GM19467 (cell line): ENCODE measurements around the gene RSPRY1.
"Not testable (repeated sequence)": the region's sequence is repeated elsewhere in the genome, so short reads cannot be mapped to it uniquely, and the experiment has no call there.

Experiments
- ATAC-seq: cut with Tn5 transposase; IDR thresholded peaks from one replicate; pipeline ENCODE4 v1.9.1; 2021; ENCODE audit warnings: mild to moderate bottlenecking, moderate library complexity; ENCODE audit not compliant: unreplicated experiment

The RSPRY1 gene

DNA sequence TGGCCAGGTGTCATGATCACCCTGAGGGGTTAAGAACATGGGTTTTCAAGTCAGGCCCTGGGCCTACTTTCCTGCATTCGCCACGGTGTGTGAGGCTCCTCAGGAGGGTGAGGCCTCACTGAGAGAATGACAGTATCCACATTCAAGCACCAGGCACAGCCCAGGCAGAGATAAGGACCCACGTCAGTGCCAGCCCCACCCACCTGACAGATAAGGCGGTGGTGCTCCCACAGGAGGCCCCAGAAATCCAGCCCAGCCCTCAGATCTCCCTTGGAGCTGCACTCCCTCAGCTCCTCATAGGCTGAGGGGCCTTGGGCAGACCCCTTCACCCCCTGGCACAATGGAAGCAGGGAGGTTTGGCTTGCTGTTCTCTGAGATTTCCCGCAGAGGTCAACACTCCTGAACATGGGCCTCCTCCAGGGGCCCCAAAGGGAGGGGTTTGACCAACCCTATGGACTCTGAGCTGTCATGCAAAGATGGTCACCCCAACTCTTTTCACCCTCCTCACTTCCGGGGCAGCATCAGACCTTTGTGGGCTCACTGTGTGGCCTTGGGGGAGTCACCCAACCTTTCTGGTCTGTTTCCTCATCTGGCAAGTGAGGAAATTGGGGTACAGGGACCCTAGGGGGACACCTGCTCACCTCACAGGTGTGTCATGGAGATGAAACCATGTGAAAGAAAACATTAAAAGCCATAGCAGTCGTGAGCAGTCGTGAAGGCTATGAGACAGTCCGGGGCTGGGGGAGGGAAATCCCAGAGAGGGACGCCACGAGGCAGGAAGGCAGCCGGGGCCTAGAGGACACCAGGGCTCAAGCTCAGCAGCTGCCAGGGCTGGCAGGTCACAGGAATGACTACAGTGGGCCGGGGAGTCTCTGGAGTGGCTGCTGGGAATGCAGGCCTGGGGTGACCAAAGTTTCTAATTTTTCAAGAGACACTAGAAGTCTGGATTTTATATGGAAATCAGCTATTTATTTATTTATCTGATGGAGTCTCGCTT is 83.0 kb downstream of the RSPRY1 start:
- ATAC-seq, result no peak

DNA sequence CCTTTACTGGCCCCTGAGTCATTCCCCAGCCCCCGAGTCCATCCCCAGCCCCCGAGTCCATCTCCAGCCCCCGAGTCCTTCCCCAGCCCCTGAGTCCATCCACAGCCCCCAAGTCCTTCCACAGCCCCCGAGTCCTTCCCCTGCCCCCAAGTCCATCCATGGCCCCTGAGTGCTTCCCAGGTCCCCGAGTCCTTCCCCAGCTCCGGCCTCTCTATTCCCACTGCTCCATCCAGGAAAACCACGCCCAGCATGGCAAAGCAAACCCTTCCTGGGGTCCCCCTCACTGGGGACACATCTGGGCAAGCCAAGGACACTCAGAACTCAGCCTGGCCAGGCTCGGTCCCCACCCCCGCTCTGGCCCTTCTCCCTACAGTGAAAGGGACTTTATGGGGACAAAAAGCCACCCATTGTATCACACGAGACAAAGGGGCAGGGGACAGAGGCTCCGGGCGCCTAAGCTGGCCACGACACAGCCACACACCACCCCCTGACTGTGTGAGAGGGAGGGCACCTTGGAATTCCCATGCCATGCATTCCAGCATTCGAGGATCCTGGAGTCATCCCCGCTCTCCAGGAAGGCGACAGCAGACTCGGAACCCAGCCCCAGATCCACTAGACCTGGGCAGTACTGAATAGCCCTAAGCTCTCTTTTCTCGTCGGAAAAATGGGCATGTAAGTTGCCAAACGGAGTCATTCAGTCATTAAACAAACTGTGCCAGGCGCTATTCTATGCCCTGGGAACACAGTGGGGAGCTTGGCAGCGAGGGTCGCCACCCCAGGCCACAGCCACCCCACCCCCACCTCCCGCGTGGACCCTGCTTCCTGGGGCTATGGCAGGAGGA is 84.3 kb downstream of the RSPRY1 start:
- no peak for ATAC-seq

GRCh38 chr16:57271063-57271345 is 84.9 kb downstream of the RSPRY1 start:
- ATAC-seq, result no peak

DNA sequence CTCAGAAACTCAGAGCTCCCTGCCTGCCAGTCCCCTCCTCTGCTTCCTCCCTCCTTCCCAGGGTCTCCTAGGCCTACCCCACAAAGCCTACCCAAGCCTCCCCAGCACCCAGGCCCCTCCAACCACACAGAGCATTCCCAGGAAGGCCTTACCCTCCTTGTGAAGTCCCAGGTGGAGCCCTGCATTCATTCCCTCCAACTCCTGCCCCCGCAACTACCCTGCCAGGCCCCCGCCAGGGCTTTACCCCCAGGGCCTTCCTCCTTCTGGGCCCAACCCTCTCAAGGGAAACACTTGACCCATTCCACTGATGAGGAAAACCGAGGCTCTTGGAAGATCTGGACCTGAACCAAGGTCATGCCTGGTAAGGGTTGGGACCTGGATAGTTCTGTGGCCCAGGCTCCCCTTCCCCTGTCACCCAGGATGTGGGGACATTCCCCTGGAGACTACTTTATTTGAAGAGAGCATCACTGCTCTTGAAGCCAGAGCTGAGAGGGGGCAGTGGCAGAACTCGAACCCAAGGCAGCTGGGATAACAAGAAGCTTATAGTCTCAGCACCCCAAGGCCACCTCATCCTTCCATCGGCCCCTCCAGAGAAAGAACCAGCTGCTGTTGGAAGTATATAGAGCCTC is 85.9 kb downstream of the RSPRY1 start:
- no peak for ATAC-seq

GRCh38 chr16:57273359-57273758 is 87.2 kb downstream of the RSPRY1 start:
- ATAC-seq, result no peak

GRCh38 chr16:57273826-57274225 is 87.7 kb downstream of the RSPRY1 start:
- ATAC-seq, result no peak

DNA sequence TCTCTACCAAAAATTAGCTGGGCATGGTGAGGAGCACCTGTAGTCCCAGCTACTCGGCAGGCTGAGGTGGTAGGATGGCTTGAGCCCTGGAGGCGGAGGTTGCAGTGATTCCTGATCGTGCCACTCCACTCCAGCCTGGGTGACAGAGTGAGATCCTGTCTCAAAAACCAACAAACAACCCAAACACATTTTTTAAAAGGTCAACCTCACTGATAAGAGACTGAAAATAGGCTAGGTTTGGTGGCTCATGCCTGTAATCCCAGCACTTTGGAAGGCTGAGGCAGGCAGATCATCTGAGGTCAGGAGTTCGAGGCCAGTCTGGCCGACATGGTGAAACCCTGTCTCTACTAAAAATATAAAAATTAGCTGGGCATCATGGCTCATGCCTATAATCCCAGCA is 89.8 kb downstream of the RSPRY1 start:
- ATAC-seq, result not testable (repeated sequence)

DNA sequence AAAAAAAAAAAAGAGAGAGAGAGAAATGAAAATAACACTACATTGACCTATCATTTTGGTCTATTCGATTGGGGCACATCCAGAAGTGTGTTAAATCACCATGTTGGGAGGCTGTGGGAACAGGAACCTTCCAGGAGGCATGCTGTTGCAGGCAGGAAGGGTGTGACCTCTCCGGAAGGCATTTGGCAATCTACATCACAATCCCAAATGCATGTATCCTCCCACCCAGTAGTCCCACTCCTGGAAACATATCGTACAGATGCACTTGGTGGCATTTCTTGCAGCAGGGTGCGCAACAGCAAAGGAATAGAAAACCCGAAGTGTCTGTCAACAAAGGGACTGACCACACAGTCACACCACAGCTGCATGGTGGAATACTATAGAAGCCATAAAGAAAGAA is 90.5 kb downstream of the RSPRY1 start:
- ATAC-seq, result no peak

- ATAC-seq, result no peak
Measured at GRCh38 chr16:57277586-57277985, 91.5 kb downstream of the RSPRY1 start.

DNA sequence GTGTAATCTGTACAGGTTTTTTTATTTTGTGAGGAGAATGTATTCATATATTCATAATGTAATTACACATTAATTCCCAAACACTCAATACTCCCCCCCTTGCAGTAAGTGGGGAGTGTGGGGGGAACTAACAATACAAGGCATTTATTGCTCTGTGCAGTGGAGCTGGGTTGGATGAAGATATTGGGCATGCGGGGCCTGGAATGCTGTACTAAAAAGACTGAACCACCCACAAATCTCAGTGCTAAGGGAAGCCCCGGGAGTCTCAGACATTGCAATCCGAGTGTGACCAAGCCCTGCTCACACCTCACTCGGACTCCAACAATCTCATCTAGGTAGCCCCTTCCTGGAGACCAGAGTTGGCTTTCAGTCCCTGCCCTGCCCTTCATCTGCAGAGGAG is 92.4 kb downstream of the RSPRY1 start:
- ATAC-seq, result no peak

GRCh38 chr16:57279780-57280638 is 93.9 kb downstream of the RSPRY1 start:
- ATAC-seq, result no peak

DNA sequence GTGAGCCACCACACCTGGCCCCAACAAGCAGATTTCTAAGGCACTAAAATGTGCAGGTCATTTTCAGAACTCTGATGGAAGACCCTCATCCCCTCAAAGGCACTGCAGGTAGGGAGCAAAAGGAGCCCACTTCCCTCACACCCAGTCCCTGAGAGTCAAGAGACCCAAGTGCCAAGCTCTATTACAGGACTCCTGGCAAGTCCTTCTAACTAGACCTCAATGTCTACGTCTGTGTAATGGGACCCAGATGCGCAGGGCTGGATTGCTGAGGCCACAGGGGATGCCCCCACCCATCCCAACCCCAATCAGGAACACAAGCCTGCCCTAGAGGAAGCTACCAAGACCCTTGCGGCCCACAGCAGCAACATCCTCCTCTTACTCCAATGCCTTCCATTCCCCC is 95.7 kb downstream of the RSPRY1 start:
- ATAC-seq, result no peak

- no peak for ATAC-seq
Measured at GRCh38 chr16:57282510-57283213, 96.5 kb downstream of the RSPRY1 start.

- ATAC-seq, result no peak
Measured at GRCh38 chr16:57283214-57283958, 97.3 kb downstream of the RSPRY1 start.

DNA sequence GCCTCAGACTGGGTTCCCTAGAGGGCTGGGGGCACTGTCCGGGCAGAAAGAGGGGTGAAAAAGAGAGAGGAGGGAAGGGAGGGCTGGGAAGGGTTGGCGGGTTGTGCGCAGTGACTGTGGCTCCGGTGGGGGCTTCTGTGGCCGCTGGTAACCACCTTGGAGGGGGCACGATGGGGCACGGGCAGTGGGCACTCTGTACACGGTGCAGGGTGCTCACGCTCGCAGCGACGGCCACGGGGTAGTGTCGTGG is 97.8 kb downstream of the RSPRY1 start:
- ATAC-seq, result no peak

- no peak for ATAC-seq
Measured at GRCh38 chr16:57284209-57284951, 98.3 kb downstream of the RSPRY1 start, which contains the start of gene PLLP. Gene PLLP (minus strand): TSS chr16:57284672. CDS start chr16:57284540, 132 bp downstream.

- ATAC-seq, result no peak
Measured at GRCh38 chr16:57284952-57285363, 98.8 kb downstream of the RSPRY1 start.

GRCh38 chr16:57285379-57285778 is 99.2 kb downstream of the RSPRY1 start:
- no peak for ATAC-seq
